HCT116 (cell line): ENCODE results near the gene FOXA2.

ENCODE experiments used
- ELF1 ChIP-seq: IDR thresholded peaks from 2 replicates; pipeline ENCODE4 v1.6.1; 2012; ENCODE audit warnings: low read depth, borderline replicate concordance
- EZH2 ChIP-seq: fragments of 200-600 bp; sonication (generic); IDR thresholded peaks from 2 replicates; pipeline ENCODE4 v1.6.1; 2017; ENCODE audit warnings: antibody characterized with exemption, mixed run types
- FOSL1 ChIP-seq: IDR thresholded peaks from 2 replicates; pipeline ENCODE4 v1.6.1; 2012; ENCODE audit warnings: low read depth
- POLR2A ChIP-seq: IDR thresholded peaks from 2 replicates; pipeline ENCODE4 v1.7.0; 2011; ENCODE audit warnings: borderline replicate concordance; ENCODE audit not compliant: insufficient read depth, insufficient read length; ENCODE audit errors: extremely low read depth
- POLR2AphosphoS5 ChIP-seq: IDR thresholded peaks from 2 replicates; pipeline ENCODE4 v1.6.1; 2011; ENCODE audit warnings: mild to moderate bottlenecking, low read depth, low read length, moderate library complexity
- ZFX ChIP-seq: fragments of 450-650 bp; IDR thresholded peaks from 2 replicates; pipeline ENCODE4 v1.6.1; 2017
- ZNF274 ChIP-seq: fragments of 200-500 bp; sonication (Bioruptor generic); IDR thresholded peaks from 2 replicates; pipeline ENCODE4 v1.6.1; 2014; ENCODE audit warnings: mild to moderate bottlenecking, low read depth, low read length, inconsistent platforms
- TF ChIP-seq, protein P1 (sequence below), 3 experiments: fragments of 200-600 bp in 1 of 3; sonication (generic) in 1 of 3; IDR thresholded peaks in 2 of 3; conservative IDR thresholded peaks in 1 of 3; 2 replicates each; pipeline ENCODE4 v1.5.1; 2012 to 2017; ENCODE audit warnings: low read depth in 2 of 3, low read length in 2 of 3, antibody characterized with exemption in 1 of 3, borderline replicate concordance in 1 of 3, control low read depth in 1 of 3, mild to moderate bottlenecking in 1 of 3, mixed read lengths in 1 of 3, mixed run types in 1 of 3, moderate library complexity in 1 of 3; ENCODE audit not compliant: insufficient read depth in 1 of 3
- TF ChIP-seq, protein P2 (sequence below): IDR thresholded peaks from 2 replicates; pipeline ENCODE4 v1.6.1; 2012
- TF ChIP-seq, protein P3 (sequence below): IDR thresholded peaks from 2 replicates; pipeline ENCODE4 v1.6.1; 2012; ENCODE audit warnings: low read depth

DNA sequence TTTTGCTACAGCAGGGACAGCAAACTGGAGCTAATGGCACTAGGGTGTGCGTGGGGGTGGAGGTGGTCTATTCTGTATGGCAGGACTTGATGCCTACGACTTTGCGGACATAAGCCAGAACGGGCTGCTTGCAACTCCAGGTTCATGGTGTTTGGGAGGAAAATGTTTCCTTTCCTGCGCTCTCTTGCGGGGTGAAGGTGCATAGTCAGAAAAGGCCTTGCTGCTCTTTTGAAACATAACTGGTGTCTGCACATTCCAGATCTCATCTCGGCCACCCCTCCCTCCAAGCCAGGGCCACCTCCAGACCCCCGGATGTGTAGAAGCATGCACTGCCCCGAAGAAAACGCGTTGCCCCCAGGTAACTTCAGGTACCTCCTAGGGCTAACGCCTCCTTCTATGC lies 8.1 kb downstream of the FOXA2 start:
- TF ChIP-seq, protein P1, sequence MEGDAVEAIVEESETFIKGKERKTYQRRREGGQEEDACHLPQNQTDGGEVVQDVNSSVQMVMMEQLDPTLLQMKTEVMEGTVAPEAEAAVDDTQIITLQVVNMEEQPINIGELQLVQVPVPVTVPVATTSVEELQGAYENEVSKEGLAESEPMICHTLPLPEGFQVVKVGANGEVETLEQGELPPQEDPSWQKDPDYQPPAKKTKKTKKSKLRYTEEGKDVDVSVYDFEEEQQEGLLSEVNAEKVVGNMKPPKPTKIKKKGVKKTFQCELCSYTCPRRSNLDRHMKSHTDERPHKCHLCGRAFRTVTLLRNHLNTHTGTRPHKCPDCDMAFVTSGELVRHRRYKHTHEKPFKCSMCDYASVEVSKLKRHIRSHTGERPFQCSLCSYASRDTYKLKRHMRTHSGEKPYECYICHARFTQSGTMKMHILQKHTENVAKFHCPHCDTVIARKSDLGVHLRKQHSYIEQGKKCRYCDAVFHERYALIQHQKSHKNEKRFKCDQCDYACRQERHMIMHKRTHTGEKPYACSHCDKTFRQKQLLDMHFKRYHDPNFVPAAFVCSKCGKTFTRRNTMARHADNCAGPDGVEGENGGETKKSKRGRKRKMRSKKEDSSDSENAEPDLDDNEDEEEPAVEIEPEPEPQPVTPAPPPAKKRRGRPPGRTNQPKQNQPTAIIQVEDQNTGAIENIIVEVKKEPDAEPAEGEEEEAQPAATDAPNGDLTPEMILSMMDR (IDR thresholded peaks at IDR 0.05 in 2 of 3, conservative IDR thresholded peaks at IDR 0.05 in 1 of 3; ENCODE audit: borderline replicate concordance in 1 of 3, insufficient read depth in 1 of 3, low read depth in 2 of 3, low read length in 2 of 3) = no peak
- no peak for TF ChIP-seq ELF1
- no peak for TF ChIP-seq POLR2AphosphoS5
- TF ChIP-seq POLR2A = no peak
- TF ChIP-seq, protein P2, sequence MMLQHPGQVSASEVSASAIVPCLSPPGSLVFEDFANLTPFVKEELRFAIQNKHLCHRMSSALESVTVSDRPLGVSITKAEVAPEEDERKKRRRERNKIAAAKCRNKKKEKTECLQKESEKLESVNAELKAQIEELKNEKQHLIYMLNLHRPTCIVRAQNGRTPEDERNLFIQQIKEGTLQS = no peak
- TF ChIP-seq EZH2 = no peak
- no peak for TF ChIP-seq ZNF274
- no peak for TF ChIP-seq ZFX
- TF ChIP-seq FOSL1 = no peak
- TF ChIP-seq, protein P3, sequence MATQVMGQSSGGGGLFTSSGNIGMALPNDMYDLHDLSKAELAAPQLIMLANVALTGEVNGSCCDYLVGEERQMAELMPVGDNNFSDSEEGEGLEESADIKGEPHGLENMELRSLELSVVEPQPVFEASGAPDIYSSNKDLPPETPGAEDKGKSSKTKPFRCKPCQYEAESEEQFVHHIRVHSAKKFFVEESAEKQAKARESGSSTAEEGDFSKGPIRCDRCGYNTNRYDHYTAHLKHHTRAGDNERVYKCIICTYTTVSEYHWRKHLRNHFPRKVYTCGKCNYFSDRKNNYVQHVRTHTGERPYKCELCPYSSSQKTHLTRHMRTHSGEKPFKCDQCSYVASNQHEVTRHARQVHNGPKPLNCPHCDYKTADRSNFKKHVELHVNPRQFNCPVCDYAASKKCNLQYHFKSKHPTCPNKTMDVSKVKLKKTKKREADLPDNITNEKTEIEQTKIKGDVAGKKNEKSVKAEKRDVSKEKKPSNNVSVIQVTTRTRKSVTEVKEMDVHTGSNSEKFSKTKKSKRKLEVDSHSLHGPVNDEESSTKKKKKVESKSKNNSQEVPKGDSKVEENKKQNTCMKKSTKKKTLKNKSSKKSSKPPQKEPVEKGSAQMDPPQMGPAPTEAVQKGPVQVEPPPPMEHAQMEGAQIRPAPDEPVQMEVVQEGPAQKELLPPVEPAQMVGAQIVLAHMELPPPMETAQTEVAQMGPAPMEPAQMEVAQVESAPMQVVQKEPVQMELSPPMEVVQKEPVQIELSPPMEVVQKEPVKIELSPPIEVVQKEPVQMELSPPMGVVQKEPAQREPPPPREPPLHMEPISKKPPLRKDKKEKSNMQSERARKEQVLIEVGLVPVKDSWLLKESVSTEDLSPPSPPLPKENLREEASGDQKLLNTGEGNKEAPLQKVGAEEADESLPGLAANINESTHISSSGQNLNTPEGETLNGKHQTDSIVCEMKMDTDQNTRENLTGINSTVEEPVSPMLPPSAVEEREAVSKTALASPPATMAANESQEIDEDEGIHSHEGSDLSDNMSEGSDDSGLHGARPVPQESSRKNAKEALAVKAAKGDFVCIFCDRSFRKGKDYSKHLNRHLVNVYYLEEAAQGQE = no peak
